ENCODE data around the gene FAM200C. TPM values are rescaled to one million over a fixed set of nuclear protein-coding genes. Genes with fewer than 3 reads are reported as not detected.

FAM200C gene
- total and polyA plus RNA-seq, 2 of the 8 experiments (the other 6 are each of a cell fraction or from before 2014, with no cell fraction given): 2.6 to 7.3 TPM

Other genes with a start within 250 kb of the FAM200C start
- gene FABP6, start 170.5 kb downstream of the FAM200C start, total RNA-seq (2021; fragmentation: NEBNext Ultra II Directional; extraction: Animal tissue kit (Norgen Biotek cat#: 25700)): 3.6 and 4.8 TPM in 2 replicates
- gene FABP6, start 170.5 kb downstream of the FAM200C start, polyA plus RNA-seq (2011; rRNA removed): 3.2 and 6.1 TPM in 2 replicates
- 34.6 and 36.2 TPM in 2 replicates for gene CCNJL, start 87.5 kb downstream of the FAM200C start, total RNA-seq (2021; fragmentation: NEBNext Ultra II Directional; extraction: Animal tissue kit (Norgen Biotek cat#: 25700))
- gene CCNJL, start 87.5 kb downstream of the FAM200C start, polyA plus RNA-seq (2011; rRNA removed): 44.7 and 54.7 TPM in 2 replicates
- 1.0 and 1.3 TPM in 2 replicates for gene C1QTNF2, start 29.4 kb downstream of the FAM200C start, total RNA-seq (2021; fragmentation: NEBNext Ultra II Directional; extraction: Animal tissue kit (Norgen Biotek cat#: 25700))
- gene C1QTNF2, start 29.4 kb downstream of the FAM200C start, polyA plus RNA-seq (2011; rRNA removed): 1.4 and 2.0 TPM in 2 replicates
- 34.1 and 36.8 TPM in 2 replicates for gene SLU7, start 19.0 kb upstream of the FAM200C start, total RNA-seq (2021; fragmentation: NEBNext Ultra II Directional; extraction: Animal tissue kit (Norgen Biotek cat#: 25700))
- 4.4 and 6.0 TPM in 2 replicates for gene SLU7, start 19.0 kb upstream of the FAM200C start, polyA plus RNA-seq (2011; rRNA removed)
- gene PTTG1, start 21.8 kb upstream of the FAM200C start, total RNA-seq (2021; fragmentation: NEBNext Ultra II Directional; extraction: Animal tissue kit (Norgen Biotek cat#: 25700)): 229 and 240 TPM in 2 replicates
- 332 and 478 TPM in 2 replicates for gene PTTG1, start 21.8 kb upstream of the FAM200C start, polyA plus RNA-seq (2011; rRNA removed)

All from H1 (cell line).